ENCODE measurements around the gene TUBG1.
"Not testable (repeated sequence)": the region's sequence is repeated elsewhere in the genome, so short reads cannot be mapped to it uniquely, and the experiment has no call there.

TUBG1 gene

GRCh38 chr17:42623271-42623670 lies 13.8 kb downstream of the TUBG1 start:
- no peak for DNase-seq (ENCODE audit: low read depth in 4 of 4, low spot score in 1 of 4)

GRCh38 chr17:42623732-42624596 lies 14.5 kb downstream of the TUBG1 start:
- DNase-seq (ENCODE audit: low read depth in 4 of 4, low spot score in 1 of 4): no peak

- not testable (repeated sequence) for DNase-seq (ENCODE audit: low read depth in 4 of 4, low spot score in 1 of 4)
These were observed 17.7 kb downstream of the TUBG1 start for GRCh38 chr17:42627032-42627764.

- no peak for DNase-seq (ENCODE audit: low read depth in 4 of 4, low spot score in 1 of 4)
These were observed 20.0 kb downstream of the TUBG1 start for GRCh38 chr17:42629411-42630009.

- no peak for DNase-seq (ENCODE audit: low read depth in 4 of 4, low spot score in 1 of 4)
These were observed 23.5 kb downstream of the TUBG1 start for GRCh38 chr17:42632949-42633444.

GRCh38 chr17:42639525-42640113 lies 30.1 kb downstream of the TUBG1 start:
- no peak for DNase-seq (ENCODE audit: low read depth in 4 of 4, low spot score in 1 of 4)

- no peak for DNase-seq (ENCODE audit: low read depth in 4 of 4, low spot score in 1 of 4)
These were observed 30.6 kb downstream of the TUBG1 start for GRCh38 chr17:42640121-42640520.

- no peak for DNase-seq (ENCODE audit: low read depth in 4 of 4, low spot score in 1 of 4)
These were observed 32.9 kb downstream of the TUBG1 start for GRCh38 chr17:42642336-42642735.

GRCh38 chr17:42647778-42648177 lies 38.3 kb downstream of the TUBG1 start:
- DNase-seq (ENCODE audit: low read depth in 4 of 4, low spot score in 1 of 4): no peak

- no peak for DNase-seq (ENCODE audit: low read depth in 4 of 4, low spot score in 1 of 4)
These were observed 41.9 kb downstream of the TUBG1 start for GRCh38 chr17:42651392-42651791.

- DNase-seq (ENCODE audit: low read depth in 4 of 4, low spot score in 1 of 4): no peak
These were observed 44.0 kb downstream of the TUBG1 start for GRCh38 chr17:42653179-42654124.

- no peak for DNase-seq (ENCODE audit: low read depth in 4 of 4, low spot score in 1 of 4)
These were observed 46.0 kb downstream of the TUBG1 start for GRCh38 chr17:42655528-42655927.

- no peak for DNase-seq (ENCODE audit: low read depth in 4 of 4, low spot score in 1 of 4)
These were observed 48.5 kb downstream of the TUBG1 start for GRCh38 chr17:42657824-42658588.

GRCh38 chr17:42659079-42659931 lies 49.8 kb downstream of the TUBG1 start, which contains the start of gene TUBG2:
TUBG2 (plus strand) TSS chr17:42659284; CDS start chr17:42659504, 220 bp downstream.
- DNase-seq (ENCODE audit: low read depth in 4 of 4, low spot score in 1 of 4): peak in 3 of 4 experiments; percentile 61 to 79 (median 75)

- DNase-seq (ENCODE audit: low read depth in 4 of 4, low spot score in 1 of 4): not testable (repeated sequence)
These were observed 50.4 kb downstream of the TUBG1 start for GRCh38 chr17:42659932-42660274.

- no peak for DNase-seq (ENCODE audit: low read depth in 4 of 4, low spot score in 1 of 4)
These were observed 51.3 kb downstream of the TUBG1 start for GRCh38 chr17:42660692-42661345.
